SH-SY5Y (cell line): ENCODE measurements around the gene AP3S1.

Source experiments
- GATA2 ChIP-seq: IDR thresholded peaks from 2 replicates; pipeline ENCODE4 v1.6.1; 2011; ENCODE audit warnings: mild to moderate bottlenecking, low read depth, low read length
- GATA3 ChIP-seq: IDR thresholded peaks from 2 replicates; pipeline ENCODE4 v1.6.1; 2011; ENCODE audit warnings: low read depth, mild to moderate bottlenecking, low read length, moderate library complexity

DNA sequence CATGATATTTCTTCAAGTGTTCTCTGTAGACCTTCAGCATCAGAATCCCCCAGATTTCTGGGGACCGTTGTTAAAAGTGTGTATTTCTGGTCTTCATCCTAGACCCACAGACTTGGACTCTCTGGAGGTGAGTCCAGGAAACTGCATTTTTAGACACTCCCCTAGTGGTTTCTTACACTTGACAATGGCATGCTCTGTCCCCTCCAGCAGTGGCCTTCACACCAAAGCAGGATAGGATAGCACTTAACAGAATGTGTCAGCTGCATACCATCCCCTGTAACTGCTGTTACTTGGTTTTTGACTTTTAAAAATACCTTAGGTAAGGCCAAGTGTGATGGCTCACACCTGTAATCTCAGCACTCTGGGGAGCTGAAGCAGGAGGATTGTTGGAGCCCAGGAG lies 46.0 kb upstream of the AP3S1 start:
- no peak for TF ChIP-seq GATA3
- no peak for TF ChIP-seq GATA2
